COLO829 (cell line): ENCODE results near the gene CAPN13.
A peak's percentile ranks its signal among the peaks of the same experiment; 100 is the strongest.

Experiments used
- DNase-seq: peaks from one replicate; pipeline ENCODE4 v3.0.0; 2012; ENCODE audit warnings: low spot score

CAPN13 gene

DNA sequence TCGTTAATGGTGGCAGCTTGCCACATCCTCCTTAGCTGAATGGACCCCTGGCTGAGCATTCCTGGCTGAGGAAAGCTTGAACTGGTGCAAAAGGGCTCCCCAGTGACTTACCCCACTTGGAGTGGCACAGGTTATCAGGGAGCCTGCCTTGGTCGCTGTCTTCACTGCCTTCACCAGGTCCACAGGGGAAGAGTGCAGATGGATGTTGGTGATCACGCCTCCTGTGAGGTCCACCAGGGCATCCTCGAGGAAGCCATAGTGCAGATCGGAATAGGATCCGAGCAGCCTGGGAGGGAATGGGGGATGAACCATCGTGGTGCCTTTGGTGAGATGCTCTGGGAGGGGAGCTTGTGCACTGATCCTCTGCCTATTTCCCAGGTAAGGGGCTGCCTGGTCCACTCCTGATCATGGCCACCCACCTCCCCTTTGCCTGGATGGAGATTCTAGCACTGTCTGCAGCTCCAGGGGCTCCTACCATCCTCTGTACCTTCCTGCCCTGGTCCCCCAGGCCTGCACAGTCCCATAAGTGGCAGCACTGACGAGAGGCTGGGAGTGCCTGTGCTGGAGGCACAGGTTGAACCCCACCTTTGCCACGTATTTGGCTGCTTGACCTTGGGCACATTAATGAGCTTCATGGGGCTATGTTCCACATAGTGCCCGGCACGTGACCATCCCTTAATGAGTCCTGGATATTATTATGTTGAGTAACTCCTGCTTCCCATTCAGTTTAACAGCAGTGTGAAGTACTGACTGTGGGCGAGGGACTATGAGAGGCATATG, 43.0 kb downstream of the CAPN13 start:
- DNase-seq = no peak

DNA sequence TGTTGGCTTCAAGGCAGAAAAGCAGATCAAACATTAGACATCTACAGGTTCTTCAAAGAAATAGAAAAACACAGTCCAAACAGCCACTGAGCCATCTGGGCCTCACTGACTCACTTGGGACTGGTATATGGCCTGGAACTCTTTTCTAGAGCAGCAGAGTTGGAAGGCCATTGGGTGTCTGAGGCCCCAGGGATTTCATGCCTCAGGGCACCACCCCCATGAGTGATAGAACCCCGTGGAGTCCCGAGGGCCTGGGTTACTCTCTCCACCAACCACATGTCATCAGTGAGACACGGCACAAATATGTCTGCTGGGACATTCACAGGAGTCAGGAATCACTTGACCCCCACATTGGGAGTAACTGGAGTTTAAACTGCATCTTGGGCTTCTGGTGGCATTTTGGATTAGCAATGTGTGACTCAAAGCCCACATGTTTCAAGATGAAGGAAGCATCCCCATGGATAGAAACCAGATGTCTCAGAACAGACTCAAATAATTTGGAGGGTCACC, 44.0 kb downstream of the CAPN13 start:
- DNase-seq = no peak

- no peak for DNase-seq
These were observed 46.0 kb downstream of the CAPN13 start for GRCh38 chr2:30761226-30761625.

GRCh38 chr2:30759481-30759880, 47.8 kb downstream of the CAPN13 start:
- DNase-seq = no peak

GRCh38 chr2:30758191-30758651, 49.0 kb downstream of the CAPN13 start:
- DNase-seq = no peak

DNA sequence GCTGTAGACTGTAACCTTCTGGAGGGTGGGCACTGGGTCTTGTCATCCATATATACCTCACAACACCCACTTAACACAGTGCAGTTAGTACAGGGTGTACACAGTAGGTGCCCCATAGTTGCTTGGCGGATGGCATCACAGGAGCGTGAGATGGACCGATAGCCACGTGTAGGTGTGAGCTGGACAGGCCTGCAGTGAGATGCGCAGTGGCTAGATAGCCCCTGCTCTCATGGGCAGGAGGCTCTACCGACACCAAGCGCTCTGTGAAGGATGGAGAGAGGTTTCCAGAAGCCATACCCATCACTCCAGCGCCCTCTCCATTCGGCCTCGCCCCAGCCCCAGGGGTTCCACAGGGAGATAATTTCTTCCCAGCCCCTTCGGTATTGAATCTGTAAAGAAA, 49.5 kb downstream of the CAPN13 start:
- no peak for DNase-seq

GRCh38 chr2:30756971-30757370, 50.3 kb downstream of the CAPN13 start:
- DNase-seq = no peak

DNA sequence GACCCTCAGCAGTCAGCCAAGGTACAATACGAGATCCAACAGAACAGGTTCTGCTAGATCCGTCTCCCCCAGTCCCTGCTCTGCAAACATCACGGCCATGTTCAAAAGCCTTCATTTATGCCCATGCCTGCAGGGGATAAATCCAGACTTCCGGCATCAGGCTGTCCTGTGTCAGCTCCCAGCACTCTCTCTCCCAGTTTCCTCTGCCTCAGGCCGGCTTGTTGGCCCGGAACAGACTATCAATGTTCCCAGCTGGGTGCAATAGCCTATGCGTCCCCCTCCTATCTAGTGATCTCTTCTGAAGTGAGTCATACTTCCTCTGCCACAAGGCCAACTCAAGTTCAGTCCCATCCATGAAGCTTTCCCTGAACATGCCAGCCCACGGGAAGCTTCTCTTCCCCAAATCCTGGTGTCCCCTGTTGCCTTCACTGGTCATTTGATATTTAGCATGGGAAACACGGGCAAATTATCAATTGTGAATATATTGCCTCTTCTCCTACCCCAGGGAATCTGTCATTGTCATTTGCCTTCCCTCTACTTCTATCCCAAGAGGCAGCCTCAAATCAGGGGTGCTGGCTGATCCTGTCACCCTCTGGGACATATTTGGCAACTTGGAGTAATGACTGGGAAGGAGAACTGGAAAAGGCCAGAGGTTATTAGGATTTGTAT, 51.1 kb downstream of the CAPN13 start:
- DNase-seq = peak; percentile 83

GRCh38 chr2:30753630-30754029, 53.6 kb downstream of the CAPN13 start:
- no peak for DNase-seq

DNA sequence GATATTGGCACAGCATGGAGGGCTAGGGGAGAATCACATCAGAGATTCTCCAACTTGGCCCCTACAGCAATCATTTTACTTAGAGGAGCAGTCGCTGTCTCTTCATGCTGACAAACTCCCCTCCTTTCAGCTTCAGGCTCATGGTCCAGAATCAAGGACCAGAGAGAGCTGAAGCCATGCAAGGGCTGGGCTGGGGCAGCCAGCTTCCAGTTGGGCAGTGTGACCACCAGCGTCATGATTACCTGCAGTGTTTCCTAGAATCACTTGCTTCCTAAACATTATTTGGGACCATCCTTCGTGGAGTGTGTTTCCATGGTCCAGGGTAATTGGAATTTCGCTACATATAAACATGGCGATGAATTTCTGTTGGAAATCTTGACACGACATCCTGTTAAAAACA, 54.4 kb downstream of the CAPN13 start:
- no peak for DNase-seq

GRCh38 chr2:30747206-30747605, 60.0 kb downstream of the CAPN13 start:
- DNase-seq = no peak

GRCh38 chr2:30744823-30745222, 62.4 kb downstream of the CAPN13 start:
- no peak for DNase-seq

DNA sequence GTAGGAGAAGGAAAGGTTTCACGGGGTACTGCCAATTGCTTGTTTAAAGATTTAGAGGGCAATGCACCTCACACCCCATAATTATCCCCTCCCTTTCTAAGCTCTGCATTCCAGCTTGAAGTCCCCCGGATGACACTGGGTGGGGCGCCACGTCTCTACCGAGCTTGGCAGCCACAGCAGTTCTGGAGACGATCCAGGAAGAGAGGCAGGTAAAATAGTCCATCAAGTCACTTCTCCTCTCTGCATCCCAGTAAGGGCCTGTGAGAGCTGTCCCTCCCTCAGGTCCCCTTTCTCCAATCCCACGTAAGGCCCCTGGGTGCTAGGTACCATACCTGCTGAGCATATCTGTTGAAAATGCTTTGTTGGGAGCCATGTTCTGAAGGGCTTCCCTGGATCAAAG, 65.7 kb downstream of the CAPN13 start:
- DNase-seq = no peak

DNA sequence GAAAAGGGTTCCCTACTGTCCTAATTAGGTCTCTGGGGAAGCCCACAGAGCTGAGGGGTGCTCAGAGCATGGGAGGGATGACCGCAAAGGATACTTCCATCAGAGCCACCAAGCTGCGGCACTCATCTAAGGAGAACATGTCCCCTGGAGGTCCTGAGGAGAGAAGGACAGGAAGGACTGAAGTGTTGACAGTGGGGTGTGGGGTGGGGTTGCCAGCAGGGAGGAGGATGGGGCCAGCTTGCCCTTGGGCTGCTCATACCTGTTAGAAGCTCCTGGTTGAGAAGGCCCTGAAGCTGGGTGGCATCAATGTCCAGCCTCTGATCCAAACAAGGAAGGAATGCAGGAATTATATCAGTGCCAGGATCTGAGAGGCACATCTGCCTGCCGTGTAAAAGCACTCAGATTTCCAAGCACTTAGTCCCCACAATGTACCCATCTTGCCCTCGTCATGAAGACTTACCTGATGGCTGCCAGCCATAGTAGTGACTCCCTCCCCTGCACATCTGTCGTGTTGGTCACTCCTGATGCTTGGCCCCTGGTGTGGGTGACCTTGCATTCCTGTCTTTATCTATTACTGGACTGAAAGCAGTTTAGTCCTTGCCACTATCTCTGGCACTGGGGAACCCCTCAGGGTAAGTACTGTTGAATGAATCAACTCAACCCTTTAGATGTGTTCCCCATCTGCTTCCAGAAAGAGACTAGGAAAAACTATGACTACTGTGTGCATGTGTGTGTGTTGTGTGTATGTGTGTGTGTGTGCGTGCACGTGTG, 68.9 kb downstream of the CAPN13 start:
- DNase-seq = no peak

DNA sequence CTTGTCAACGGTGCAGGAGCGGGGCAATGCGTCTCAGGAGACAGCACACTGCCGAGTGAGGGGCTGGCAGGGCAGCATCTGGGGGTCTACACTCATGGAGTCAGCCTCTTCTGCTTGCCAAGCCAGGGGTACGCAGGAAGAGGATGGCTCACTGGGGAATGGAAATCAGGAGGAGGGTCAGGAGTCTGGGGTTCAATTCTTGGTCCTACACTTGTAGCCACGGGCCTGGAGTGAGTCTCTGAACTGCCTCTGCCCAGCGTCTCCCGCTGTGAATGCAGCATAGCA, 70.0 kb downstream of the CAPN13 start:
- no peak for DNase-seq

DNA sequence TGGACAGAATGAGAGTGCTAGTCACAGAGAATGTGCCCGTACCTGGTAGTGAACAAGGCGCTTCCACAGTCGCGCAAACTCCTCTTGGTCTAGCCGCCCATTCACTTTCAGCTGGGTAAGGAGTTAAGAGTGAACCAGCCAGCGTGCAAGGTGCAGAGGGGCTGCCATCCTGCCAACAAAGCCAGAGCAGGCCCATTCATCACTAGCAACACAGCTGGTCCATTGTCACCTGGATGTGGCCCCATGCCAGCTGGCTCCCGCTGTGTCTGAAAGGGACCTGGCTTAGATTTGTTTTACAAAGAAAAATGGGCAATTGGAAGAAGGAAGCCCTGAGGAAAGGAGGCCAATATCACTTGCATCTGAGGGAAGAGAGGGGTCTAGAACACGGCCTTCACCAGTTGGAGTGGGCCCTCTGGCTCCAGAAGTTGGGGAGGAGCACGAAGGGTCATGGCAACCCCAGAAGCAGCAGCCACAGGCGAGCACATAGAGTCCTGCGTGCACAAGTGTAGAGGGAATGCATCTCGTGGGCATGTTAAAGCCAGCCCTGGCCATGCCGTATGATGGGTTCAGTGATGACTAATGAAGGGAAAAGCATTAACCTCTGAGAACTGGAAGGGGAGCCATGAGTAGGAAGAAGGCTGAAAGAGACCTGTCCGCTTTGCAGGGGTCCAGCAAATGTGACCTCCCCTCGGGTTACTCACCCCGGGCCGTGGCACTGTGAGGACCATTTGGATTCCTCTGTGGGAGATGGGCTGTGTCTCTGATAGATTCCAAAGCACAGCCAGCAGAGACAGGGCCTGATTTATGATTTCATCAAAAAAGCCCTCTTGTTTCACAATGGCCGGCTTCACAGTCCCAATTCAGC, 70.6 kb downstream of the CAPN13 start:
- no peak for DNase-seq

DNA sequence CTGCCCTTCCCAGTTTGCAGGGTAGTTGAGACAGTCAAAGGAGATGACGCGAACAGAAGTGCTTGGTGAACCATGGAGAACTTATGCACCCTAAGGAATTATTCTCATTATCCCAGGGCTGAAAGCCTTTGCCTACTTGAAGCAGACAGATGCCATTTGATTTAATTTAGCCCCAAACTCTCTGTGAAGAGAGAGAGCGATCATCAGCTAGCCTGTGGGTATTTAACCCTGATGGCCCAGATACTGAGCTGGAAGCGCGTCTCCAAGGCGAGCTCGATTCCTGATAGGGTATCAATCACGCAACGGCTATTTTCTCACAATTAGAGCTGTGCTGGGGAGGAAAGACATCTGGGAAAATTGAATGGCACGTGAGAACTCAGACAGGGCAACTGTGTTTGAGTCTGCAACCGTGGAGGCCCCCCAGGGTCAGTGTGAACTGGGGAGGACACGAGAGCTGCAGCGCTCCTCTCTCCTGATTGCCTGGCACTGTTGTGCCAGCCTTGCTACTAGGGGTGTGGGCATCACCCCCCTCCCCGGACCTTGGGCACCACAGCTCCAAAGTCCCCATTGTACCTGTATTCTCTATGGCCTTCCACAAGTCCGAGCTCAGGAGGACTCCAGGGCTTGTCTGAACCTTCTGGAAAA, 73.2 kb downstream of the CAPN13 start:
- no peak for DNase-seq

GRCh38 chr2:30732876-30733275, 74.4 kb downstream of the CAPN13 start:
- no peak for DNase-seq

DNA sequence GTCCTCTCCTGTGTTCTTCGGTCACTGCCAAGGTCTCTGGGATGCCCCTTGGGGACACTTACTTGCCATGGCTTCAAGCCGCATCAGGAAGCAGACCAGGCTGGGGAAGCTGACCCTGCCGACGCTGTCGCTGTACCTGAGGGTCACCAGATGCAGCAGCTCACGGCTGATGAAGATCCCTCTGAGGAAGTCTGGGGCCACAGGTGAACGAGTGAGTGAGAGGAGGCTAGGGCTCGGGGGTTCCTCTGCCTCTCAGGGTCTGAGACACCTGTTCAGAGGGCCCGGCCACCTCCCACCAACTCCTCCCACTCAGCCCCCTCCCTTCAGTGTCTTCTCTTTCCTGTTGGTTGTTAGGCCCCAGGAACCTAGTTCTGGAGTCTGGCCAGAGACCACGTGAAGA, 74.9 kb downstream of the CAPN13 start:
- no peak for DNase-seq

GRCh38 chr2:30731706-30732105, 75.5 kb downstream of the CAPN13 start:
- no peak for DNase-seq
